Activated naive CD8-positive, alpha-beta T cell treated with anti-CD3 and anti-CD28 coated beads, Interleukin-2, amount 50 U/mL, for 16 hours (primary cell): ENCODE results near the gene COL4A1.

Experiments
- DNase-seq: peaks from one replicate; pipeline ENCODE4 v3.0.0-alpha.2; 2020; ENCODE audit warnings: low read depth, low spot score

Gene COL4A1

DNA sequence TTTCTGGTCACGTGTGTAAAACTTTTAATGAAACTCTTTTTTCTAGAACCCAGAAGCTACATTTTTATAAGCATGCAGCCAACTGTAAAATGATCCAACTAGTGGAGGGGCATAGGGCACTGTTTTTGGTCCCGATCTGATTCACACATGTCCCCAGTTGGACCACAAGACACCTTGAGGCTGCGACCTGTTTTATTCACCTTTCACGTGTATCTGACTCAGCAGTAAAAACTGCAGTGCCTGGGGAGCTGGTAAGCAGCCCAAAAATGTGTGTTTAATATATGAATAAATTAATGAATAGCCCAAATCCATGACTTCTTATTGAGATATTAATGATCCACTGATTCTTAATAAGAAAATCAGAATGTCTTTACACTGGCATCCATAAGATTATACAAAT lies 140.4 kb downstream of the COL4A1 start:
- no peak for DNase-seq

DNA sequence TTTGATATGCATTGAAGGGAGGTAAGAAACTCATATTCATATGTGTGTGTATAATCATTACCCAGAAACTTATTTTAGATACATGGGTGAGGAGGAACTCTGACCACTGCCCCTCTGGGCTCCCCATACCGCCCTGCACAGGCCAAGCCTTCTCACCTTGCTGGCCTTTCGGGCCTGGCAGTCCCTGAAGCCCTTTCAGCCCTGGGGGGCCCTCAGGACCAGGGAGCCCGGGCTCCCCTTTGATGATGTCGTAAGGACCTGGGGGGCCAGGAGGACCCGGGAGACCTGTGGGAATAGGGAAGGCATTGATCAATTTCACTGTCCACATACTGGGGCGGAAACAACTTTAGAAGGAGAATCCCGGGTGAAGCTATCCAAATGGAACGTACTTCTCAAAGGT lies 142.3 kb downstream of the COL4A1 start:
- no peak for DNase-seq

DNA sequence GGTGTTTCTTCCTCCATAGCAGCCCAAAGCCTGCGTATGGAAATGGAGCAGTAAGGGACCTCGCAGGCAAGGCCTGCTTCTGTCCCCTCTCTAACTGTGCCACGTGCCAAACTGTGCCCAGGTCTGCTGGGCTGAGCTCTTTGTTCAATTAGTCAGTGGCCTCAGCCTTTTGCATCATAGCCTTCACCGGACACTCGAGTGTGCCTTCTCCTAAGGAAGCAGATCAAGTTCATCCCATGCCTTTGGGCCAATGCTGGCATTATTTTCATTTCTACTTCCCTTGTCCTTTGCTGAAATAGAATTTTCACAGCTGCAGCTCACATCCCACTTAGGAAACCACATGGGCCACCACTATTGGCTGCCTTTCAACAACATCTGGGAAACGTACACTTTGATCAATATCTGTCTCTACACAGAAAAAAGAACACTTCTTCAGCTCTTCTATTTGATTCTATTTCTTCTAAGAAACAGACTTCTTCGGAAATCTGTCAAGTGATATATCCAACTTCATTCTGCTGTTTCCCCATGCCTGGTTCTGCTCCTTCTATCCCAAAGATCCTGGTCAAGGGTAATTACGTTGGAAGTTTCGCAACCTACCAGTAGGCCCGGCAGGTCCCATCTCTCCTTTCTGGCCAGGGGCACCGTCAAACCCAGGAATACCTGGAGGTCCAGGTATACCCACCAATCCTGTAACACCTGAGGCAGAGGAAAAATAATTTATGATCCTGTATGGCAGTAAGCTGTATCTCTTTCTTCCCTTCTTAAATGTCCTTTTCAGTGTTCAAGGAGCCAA lies 143.9 kb downstream of the COL4A1 start:
- no peak for DNase-seq

GRCh38 chr13:110162053-110162452 lies 144.9 kb downstream of the COL4A1 start:
- no peak for DNase-seq

DNA sequence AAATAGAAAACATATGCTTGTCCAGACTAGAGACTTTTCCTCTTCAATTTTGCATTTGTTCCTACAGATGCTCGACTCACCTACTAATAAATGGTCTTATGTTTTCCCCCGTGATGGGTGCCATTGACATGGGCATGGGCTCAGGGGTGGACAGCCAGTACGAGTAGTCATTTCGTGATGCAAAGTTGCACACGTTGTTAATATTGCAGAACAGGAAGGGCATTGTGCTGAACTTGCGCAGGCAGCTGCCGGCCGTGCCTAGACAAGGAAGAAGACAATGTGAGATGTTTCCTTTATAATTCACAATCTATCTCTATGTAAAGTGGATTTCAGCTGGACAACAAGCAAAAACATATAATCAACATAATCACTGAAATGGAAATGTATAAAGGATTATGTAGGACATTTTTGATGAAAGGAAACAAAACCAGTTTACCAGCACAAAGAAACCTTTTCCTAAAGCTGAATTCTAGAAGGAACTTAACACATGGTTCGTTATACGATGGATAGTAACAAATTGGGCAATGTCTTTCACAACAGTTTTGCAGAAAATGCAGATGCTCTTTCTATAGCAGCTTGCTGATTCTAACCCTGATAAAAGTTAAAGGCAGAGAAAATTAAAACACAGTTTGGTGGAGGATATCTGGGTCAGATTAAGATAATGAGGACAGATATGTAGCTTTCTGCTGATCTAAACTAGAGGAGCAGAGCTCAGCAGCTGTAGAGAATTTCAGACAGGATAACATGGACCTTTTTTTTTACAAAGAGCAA lies 145.7 kb downstream of the COL4A1 start:
- DNase-seq: no peak

GRCh38 chr13:110158226-110158625 lies 148.7 kb downstream of the COL4A1 start:
- DNase-seq: no peak

DNA sequence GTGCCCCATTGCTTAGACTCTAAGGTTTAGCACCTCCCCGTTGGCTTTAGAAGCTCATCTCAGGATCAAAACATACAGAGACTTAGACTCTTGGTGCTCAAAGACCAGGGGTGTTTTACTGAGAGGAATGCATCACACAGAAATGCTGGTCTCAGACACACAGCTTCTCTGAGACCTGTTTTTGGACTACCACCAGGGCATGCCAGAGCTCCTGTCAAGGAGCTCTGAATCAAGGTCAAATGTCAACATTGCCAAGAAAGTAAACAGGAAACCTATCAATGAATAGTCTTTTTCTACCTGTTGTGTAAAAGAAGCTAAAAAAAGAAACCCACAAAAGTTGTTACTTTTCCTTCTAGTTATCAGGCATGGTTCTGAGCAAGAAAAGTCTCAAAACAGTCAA lies 149.2 kb downstream of the COL4A1 start:
- DNase-seq: no peak

GRCh38 chr13:110156301-110157049 lies 150.5 kb downstream of the COL4A1 start:
- DNase-seq: no peak

DNA sequence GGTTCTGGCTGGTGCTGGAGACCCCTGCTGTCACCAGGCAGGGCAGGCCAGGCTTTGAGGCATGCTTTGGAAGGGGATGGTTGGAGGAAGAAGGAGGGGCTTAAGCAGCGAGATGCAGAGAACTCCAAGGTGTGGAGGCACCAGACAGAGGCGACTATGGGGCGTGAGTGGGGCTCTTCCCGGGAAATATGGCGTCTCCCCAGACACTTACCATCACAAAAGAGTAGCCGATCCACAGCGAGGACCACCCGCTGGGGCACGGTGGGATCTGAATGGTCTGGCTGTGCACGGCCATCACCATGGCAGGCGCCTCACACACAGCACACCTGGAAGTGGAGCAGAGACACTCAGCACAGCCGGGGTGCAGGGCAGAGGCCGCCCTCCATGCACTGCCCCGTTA lies 151.9 kb downstream of the COL4A1 start:
- DNase-seq: no peak

DNA sequence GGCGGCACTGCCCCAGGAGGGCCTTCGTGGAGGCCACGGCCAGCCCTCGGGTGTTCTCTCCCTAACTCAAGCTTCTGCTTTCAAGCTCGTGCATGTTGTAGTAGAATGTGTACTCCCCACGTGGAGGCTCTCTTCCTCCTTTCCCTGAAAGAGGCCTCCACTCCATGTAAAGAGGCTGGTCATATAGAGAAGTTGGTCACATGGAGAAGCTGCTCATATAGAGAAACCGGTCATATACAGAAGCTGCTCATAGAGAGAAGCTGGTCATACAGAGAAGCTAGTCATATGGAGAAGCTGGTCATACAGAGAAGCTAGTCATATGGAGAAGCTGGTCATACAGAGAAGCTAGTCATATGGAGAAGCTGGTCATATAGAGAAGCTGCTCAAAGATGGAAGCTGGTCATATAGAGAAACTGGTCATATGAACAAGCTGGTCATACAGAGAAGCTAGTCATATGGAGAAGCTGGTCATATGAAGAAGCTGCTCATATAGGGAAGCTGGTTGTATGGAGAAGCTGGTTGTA lies 152.5 kb downstream of the COL4A1 start:
- DNase-seq: no peak

GRCh38 chr13:110152351-110152750 lies 154.6 kb downstream of the COL4A1 start:
- DNase-seq: no peak

GRCh38 chr13:110151462-110151861 lies 155.5 kb downstream of the COL4A1 start:
- no peak for DNase-seq

DNA sequence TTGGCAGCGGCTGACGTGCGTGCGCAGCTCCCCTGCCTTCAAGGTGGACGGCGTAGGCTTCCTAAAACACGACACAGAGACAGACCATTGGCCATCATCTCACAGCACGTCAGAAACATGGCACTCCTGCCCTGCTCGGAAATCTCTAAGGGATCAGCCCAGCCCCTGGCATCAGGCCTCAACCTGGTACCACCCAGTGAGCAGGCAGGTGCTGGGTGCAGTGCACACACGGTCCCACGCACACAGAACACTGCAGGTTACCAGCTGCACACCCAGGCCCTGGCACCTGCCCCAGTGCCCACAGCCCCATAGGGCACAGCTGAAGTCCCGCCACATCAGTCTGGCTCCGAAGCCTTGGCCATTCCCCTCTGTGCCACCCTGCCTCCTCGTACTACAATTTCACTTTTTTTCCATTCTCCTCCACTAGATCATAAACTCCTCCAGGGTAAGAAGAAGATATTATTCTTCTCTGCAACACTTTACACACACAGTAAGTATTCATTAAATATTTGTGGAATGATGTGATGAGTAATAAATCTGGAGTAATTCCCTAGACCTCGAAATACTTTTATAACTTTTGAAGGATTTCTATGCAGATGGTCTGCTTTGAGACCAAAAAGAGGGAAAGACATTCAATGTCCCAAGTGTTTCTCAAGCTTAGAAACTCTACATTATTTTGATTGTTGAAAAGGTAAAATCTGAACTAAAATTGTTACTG lies 156.4 kb downstream of the COL4A1 start:
- DNase-seq: no peak

DNA sequence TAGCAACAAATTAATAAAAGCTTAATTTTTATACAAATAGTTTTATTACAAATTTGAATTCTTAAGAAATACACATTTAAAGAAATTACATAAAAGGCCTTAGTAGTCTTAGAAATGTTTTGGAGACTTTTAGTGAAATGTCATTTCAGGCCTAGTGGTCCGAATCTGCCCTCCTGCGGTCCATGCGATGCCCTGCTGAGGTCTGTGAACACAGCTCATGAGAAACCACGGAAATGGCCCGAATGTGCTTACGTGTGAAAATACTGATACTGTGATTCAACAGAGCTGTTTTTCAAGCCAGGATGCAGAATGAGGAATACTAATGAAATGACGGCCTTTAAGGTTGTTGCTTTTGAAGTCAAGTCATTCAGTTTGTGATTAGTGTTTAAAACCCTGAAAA lies 157.9 kb downstream of the COL4A1 start:
- no peak for DNase-seq

DNA sequence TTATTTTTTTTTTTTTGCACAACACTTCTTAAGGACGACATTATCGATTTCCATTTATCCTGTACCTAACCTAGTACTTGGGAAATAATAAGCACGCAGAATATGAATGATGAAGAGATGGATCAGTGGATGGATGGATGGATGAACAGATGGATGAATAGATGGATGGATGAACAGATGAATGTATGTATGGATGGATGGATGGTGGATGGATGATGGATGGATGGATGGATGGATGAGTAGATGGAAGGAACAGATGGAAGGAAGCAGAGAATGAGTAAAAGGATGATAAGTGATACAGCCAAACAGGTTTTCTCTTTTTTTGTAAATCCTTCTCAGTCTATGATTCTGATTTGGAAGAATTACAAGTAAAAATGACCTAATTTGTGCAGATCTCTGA lies 166.9 kb downstream of the COL4A1 start:
- DNase-seq: no peak

DNA sequence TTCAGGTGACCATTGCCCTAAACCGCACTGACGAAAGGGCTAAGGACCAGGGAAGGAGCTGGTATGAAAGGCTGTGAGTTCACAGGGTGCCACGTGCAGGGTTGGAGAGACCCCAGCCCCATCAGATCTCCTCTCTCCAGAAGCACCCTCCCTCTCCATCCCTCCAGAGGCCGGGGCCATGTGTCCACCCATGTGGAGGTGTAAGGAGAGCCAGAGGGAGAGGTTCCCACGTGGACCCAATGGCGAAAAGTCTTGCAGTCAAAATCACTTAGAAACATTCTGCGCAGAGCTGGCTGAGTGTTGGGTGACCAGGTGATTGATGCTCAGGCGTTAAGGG lies 168.3 kb downstream of the COL4A1 start:
- DNase-seq: no peak

- DNase-seq: peak; percentile 40
Measured at GRCh38 chr13:110138010-110138699, 168.8 kb downstream of the COL4A1 start.

GRCh38 chr13:110137680-110138009 lies 169.3 kb downstream of the COL4A1 start:
- DNase-seq: no peak

DNA sequence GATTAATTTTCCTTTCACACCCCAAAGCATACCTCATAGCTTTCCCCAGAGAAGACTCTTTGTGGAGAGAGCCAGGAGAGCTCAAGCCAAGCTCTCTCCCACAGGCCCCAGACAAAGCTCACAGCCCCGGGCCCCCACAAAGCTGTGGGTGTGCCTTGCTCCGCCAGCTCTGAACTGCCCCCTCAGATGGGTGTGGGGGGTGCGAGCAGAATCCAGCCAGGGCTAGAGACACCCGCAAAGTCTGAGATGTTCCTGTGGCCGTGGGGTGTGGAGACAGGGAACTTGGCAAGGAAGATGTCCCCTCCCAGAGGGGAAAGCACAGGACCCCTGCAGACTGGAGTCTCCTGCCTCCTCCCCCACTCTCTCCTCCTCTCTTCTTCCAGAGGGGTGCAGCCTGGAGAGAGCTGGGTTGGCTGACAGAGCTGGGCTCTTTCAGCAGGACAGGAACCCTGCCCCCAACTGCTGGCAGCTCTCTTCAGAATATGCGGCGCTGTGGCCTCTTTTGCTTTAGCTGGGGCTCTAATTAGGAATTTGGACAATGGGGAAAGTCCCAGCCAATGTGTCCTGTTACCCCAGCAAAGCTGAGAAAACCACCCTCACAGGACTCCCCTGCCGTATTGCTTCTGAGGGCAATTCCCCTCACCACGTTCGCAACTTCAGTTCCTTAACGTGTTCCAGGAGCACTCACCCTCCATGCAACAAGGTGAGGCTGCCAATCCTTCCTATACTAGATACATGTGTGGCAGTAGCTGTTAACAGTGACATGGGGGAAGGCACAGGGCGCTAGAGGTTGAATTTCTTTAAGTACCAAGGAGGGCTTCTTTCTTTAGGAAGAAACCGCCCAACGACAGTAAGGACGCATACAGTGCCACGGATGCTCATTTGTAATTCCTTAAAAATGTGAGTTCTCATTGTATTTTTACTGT lies 170.0 kb downstream of the COL4A1 start:
- no peak for DNase-seq

- no peak for DNase-seq
Measured at GRCh38 chr13:110135977-110136597, 170.9 kb downstream of the COL4A1 start.
